Stimulated activated CD8-positive, alpha-beta memory T cell treated with anti-CD3 and anti-CD28 coated beads, Interleukin-2, amount 100 ng/mL, for 1 hour (primary cell): ENCODE results near the gene PTPRJ.

Source experiments
- DNase-seq, 2 donors: peaks; one replicate each; pipeline ENCODE4 v3.0.0-alpha.2; 2020; ENCODE audit warnings: low read depth in 2 of 2

Gene PTPRJ

DNA sequence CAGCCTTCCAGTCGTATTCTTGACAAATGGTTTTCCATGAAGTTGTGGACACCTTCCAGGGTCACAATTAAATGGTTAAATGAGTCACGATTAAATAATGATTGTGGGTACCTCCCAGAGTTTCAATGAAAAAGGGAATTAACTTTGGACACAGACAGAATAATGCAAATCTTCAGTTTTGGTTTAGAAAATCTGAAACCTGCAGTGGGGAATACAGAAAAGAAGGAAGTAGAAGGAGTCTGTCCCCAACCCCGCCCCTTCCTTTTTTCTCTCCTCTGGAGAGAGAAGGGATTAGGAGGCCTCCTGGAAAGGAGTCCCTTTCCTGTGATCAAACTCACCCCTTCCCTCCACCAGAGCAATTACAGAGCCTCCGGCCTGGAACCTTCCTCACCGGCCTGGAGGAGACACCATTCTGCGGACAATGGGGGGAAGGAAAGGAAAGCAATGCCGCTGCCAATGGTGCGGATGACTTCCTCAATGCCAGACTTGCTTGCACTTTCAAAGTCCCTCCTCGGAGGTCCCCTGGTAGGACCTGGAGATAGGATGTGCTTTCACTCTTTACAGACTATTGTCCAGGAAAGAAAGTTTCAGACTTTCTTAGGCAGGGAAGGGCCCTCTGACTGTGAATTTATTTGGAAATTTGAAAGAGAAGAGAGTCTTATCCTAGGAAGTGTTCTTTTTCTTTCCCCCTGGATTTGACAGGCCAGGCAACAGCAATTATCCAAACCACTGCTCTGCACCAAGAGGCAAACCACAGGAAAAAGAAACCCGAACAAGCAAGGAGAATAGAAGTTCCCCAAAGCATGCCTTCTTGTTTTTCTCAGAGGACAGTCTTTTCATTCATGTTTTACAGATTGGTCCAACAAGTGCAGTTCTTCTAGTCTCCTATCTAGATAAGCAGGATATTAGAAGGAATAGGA lies 86.8 kb downstream of the PTPRJ start:
- DNase-seq: no peak

DNA sequence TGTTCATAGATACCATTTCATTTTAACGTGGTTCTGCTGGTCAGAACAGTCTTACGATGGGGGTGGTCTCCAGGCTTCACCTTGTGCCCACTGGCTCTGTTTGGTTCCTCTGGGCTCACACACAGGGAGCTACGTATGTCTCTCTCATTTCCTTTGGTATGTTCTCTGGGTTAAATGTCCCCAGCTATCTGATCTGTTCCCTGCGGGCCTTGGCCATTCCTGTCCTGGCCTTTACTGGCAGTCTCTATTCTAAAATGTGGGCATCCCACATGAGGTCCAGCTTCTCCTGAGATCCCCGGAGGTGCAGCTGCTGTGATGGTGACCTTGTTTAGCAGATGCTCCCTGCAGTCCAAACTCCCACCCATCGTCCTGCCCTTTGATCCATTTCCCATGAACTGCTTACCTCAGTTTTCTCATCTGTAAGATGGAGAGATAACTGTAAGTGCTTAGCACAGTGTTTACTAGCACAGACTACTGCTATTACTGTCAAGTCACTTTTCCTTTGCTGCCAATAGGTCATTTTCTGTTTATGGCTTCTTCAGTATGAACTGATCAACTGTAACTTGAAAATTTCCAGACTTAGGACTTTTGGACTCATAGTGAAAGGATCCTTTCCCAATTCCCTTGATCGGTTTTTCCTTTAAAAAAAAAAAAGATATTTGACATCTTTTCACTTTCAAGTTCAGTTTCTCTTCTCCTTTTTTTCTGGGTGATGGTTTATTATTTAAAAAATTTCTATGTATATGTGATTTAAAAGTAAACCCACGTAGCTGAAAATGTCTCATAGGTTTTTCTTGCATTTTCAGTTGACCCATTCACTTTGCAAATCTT lies 92.9 kb downstream of the PTPRJ start:
- no peak for DNase-seq

- no peak for DNase-seq
Measured at GRCh38 chr11:48074425-48075181, 94.2 kb downstream of the PTPRJ start.

GRCh38 chr11:48075637-48076036 lies 95.3 kb downstream of the PTPRJ start:
- DNase-seq: no peak

DNA sequence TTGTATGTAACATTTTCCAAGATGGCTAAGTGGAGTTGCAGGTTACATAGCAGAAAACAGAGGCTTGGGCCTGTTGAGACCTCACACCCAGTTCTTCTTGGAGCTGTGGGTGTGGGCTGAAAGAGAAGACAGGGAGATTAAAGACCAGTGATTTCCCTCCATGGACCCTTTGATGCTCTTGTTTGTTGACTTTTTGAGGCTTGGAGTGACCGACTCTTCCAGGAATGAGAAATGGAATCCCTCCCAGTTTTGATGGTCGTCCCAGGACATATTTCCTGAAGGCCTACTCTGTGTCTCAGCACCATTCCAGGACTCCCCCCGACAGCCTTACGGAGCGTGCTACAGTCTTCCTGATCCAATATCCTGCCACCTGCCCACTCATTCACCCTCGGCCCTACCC lies 96.9 kb downstream of the PTPRJ start:
- no peak for DNase-seq

GRCh38 chr11:48078689-48079088 lies 98.3 kb downstream of the PTPRJ start:
- DNase-seq: no peak

- DNase-seq: no peak
Measured at GRCh38 chr11:48079596-48079995, 99.2 kb downstream of the PTPRJ start.

- DNase-seq: no peak
Measured at GRCh38 chr11:48080301-48080861, 100.0 kb downstream of the PTPRJ start.

- no peak for DNase-seq
Measured at GRCh38 chr11:48081151-48082010, 101.0 kb downstream of the PTPRJ start.

GRCh38 chr11:48082771-48083170 lies 102.4 kb downstream of the PTPRJ start:
- DNase-seq: no peak

GRCh38 chr11:48083421-48083820 lies 103.1 kb downstream of the PTPRJ start:
- DNase-seq: no peak

- DNase-seq: no peak
Measured at GRCh38 chr11:48085688-48086087, 105.3 kb downstream of the PTPRJ start.

DNA sequence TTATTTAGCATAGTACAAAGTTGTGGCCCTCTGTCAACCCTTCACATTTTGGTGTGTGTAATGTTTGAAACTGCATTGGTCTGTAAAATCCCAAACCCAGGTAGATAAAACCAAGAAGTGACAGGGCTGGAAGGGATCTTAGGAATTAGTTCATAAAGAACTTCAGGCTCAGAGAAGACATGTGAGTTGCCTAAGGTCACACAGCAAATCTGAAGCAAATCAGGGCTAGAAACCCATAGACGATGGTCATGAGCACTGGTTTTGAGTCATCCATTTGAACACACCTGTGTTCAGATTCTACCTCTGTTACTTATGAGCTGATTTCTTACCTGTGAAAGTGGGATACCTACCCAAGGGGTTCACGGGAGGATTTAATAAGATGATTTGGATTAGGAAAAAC lies 107.1 kb downstream of the PTPRJ start:
- no peak for DNase-seq

- DNase-seq: no peak
Measured at GRCh38 chr11:48087974-48088681, 107.8 kb downstream of the PTPRJ start.

DNA sequence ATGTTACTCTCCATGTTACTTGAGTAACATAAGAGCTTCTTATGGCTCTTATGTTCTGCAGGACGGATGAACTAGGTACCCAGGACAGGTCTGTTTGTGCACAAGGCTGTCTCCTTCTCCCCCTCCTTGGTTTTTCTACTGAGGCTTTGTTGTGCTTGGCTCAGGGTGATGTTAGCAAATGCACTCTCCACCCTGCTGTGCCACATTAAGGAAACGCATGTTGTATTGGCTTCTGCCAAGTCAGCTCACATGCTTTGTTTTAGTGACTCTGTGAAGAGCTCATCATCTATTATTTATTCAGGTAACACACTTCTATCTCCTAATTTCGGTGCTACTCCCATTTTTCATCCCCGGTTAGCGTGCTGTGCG lies 108.3 kb downstream of the PTPRJ start:
- no peak for DNase-seq

DNA sequence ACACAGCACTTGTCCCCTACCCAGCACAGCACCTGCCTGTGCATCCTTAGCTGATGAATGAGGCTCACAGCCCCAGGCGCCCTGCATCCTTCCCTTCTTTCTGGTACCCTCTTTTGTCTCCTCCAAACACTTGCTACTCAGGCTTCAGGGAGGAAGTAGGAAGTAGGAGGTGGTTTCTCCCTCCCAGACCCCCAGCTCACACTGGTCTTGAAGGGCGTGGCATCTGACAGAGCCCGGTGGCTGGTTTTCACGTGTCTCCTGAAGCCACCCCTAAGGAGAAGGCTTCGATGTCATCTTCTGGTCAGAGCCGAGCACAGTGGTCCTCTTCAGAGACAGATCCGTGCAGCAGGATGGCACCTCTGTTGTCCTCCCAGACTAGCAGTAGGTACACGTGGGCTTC lies 109.8 kb downstream of the PTPRJ start:
- DNase-seq: no peak

DNA sequence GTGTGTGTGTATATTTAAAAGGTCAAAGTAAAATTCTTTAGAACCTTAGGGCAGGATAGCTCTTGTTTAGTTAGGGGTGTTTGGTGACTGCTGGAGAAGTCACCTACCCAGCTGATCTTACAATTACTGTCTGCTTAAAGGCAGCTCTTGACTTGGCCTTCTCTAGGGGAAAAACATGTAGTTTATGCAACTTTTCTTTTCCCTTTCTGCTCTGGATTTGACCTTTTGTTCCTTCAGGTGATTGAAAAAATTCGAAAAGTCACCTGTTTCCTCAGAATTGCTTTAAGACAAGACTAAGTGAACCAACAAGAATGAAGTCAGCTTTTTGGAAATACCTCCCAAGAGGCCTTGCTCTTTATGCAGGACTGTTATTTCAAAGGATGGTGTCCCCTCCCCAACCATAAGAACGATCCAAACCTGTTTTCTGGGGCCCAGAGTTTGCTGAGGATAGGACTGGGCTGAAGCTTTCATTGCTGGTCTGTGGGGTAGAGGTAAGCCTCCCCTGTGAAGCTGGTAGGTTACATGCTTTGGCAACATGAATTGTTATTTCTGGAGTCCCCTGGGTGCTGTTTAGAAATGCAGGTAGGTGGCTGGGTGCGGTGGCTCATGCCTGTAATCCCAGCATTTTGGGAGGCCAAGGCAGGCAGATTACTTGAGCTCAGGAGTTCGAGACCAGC lies 111.2 kb downstream of the PTPRJ start:
- no peak for DNase-seq

- no peak for DNase-seq
Measured at GRCh38 chr11:48093323-48093722, 113.0 kb downstream of the PTPRJ start.

DNA sequence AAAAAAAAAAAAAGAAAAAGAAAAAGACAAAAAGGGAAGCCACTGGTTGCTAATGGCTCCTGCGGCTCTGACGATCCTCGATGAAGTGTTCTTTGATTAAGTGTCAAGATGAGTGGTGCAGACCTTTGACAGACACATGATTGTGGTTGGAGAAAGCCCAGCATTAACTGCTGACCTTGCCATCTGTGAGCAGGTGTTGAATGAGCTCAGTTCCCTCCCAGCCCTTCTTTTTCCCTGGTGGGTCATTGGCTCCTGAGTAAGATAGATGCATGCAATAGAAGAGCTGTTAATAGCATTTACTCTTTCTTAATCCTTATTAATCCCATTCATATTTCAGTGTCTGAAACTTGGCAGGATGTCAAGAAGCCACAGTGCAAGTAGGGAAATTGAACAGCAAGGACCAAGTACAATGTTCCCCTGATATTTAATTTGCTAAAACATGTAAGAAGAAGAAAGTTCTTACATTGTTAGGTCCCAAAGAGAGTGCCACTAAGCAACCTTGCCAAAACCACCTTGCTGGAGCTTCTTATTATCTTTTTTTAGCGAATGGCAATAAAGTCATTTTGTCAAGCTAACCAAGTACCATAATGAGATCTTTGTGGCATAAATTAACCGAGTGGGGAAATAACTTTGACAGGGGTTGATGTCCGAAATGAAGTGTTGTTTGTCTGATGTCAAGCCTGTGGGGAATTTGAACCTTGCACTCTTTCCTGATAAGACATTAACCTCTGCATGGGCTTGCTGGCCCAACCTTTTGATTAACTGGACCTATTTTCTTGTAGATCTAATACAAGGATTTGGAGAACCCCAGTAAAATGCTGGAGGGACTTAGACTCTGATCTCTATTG lies 113.7 kb downstream of the PTPRJ start:
- DNase-seq: no peak
